H9 (cell line): Measurements from ENCODE around the gene JARID2. TPM values are rescaled to one million over a fixed set of nuclear protein-coding genes. Genes with fewer than 3 reads are reported as not detected.

Experiments used
- DNase-seq: peaks from one replicate; pipeline ENCODE4 v3.0.0-alpha.2; 2017
- H2AFZ ChIP-seq: one replicate; pipeline ENCODE4 v1.6.1; 2013; ENCODE audit warnings: mild to moderate bottlenecking, low read length, control low read depth, moderate library complexity
- H2AK5ac ChIP-seq: 2 replicates; pipeline ENCODE4 v1.6.1; 2013; ENCODE audit warnings: low read length, control low read depth, mixed read lengths; ENCODE audit not compliant: insufficient read length
- H2BK120ac ChIP-seq: one replicate; pipeline ENCODE4 v1.6.1; 2013; ENCODE audit warnings: low read depth, mild to moderate bottlenecking, low read length, control low read depth, inconsistent platforms; ENCODE audit not compliant: poor library complexity, severe bottlenecking
- H2BK12ac ChIP-seq: 2 replicates; pipeline ENCODE4 v1.6.1; 2013; ENCODE audit warnings: low read length, control low read depth, mixed read lengths, low read depth; ENCODE audit not compliant: insufficient read length
- H2BK15ac ChIP-seq: 2 replicates; pipeline ENCODE4 v1.6.1; 2013; ENCODE audit warnings: low read depth, low read length, control low read depth
- H2BK20ac ChIP-seq: one replicate; pipeline ENCODE4 v1.6.1; 2013; ENCODE audit warnings: low read depth, mild to moderate bottlenecking, low read length, control low read depth, inconsistent platforms; ENCODE audit not compliant: poor library complexity, severe bottlenecking
- H2BK5ac ChIP-seq: 2 replicates; pipeline ENCODE4 v1.6.1; 2013; ENCODE audit warnings: low read length, control low read depth, mixed read lengths; ENCODE audit not compliant: insufficient read length
- H3K14ac ChIP-seq: 2 replicates; pipeline ENCODE4 v1.6.1; 2013; ENCODE audit warnings: low read length, control low read depth; ENCODE audit not compliant: insufficient read depth
- H3K18ac ChIP-seq: 2 replicates; pipeline ENCODE4 v1.6.1; 2013; ENCODE audit warnings: low read depth, mild to moderate bottlenecking, mixed read lengths, low read length, control low read depth; ENCODE audit not compliant: insufficient read length
- H3K23ac ChIP-seq: 2 replicates; pipeline ENCODE4 v1.6.1; 2013; ENCODE audit warnings: low read length, control low read depth, mixed read lengths, low read depth; ENCODE audit not compliant: insufficient read length
- H3K23me2 ChIP-seq: 2 replicates; pipeline ENCODE4 v1.6.1; 2013; ENCODE audit warnings: low read depth, mild to moderate bottlenecking, mixed read lengths, low read length, control low read depth; ENCODE audit not compliant: insufficient read length, poor library complexity, severe bottlenecking
- H3K27ac ChIP-seq: 2 replicates; pipeline ENCODE4 v1.5.1; 2013; ENCODE audit warnings: low read length, control low read depth, mixed read lengths, low read depth; ENCODE audit not compliant: insufficient read length
- H3K27me3 ChIP-seq: 2 replicates; pipeline ENCODE4 v1.6.1; 2013; ENCODE audit warnings: low read length, control low read depth, inconsistent platforms; ENCODE audit not compliant: insufficient read depth
- H3K4ac ChIP-seq: 2 replicates; pipeline ENCODE4 v1.6.1; 2013; ENCODE audit warnings: low read depth, mild to moderate bottlenecking, control low read depth, inconsistent platforms, low read length, moderate library complexity
- H3K4me1 ChIP-seq: 2 replicates; pipeline ENCODE4 v1.6.1; 2013; ENCODE audit warnings: low read length, control low read depth, inconsistent platforms; ENCODE audit not compliant: insufficient read depth
- H3K4me2 ChIP-seq: 2 replicates; pipeline ENCODE4 v1.6.1; 2013; ENCODE audit warnings: low read length, control low read depth, mixed read lengths; ENCODE audit not compliant: insufficient read length, insufficient read depth
- H3K56ac ChIP-seq: 2 replicates; pipeline ENCODE4 v1.6.1; 2013; ENCODE audit warnings: low read depth, mild to moderate bottlenecking, mixed read lengths, low read length, control low read depth; ENCODE audit not compliant: insufficient read length
- H3K79me1 ChIP-seq: 2 replicates; pipeline ENCODE4 v1.6.1; 2013; ENCODE audit warnings: low read depth, mild to moderate bottlenecking, moderate library complexity, low read length, control low read depth, inconsistent platforms; ENCODE audit not compliant: insufficient read depth, poor library complexity, severe bottlenecking
- H3K79me2 ChIP-seq: 2 replicates; pipeline ENCODE4 v1.6.1; 2013; ENCODE audit warnings: low read length, control low read depth, inconsistent platforms; ENCODE audit not compliant: insufficient read depth
- H3K9ac ChIP-seq: 2 replicates; pipeline ENCODE4 v1.6.1; 2013; ENCODE audit warnings: low read length, control low read depth, mixed read lengths; ENCODE audit not compliant: insufficient read length; ENCODE audit errors: extremely low read depth
- H3K9me3 ChIP-seq: one replicate; pipeline ENCODE4 v1.6.1; 2013; ENCODE audit warnings: low read depth, low read length, inconsistent platforms; ENCODE audit not compliant: control insufficient read depth
- H3T11ph ChIP-seq: one replicate; pipeline ENCODE4 v1.6.1; 2013; ENCODE audit warnings: mild to moderate bottlenecking, low read length, control low read depth, inconsistent platforms
- H4K20me1 ChIP-seq: one replicate; pipeline ENCODE4 v1.6.1; 2013; ENCODE audit not compliant: control insufficient read depth, insufficient read length, insufficient read depth
- H4K5ac ChIP-seq: 2 replicates; pipeline ENCODE4 v1.6.1; 2013; ENCODE audit warnings: low read depth, mild to moderate bottlenecking, mixed read lengths, low read length, control low read depth; ENCODE audit not compliant: insufficient read length
- H4K8ac ChIP-seq: replicated peaks from 2 replicates; pipeline ENCODE4 v1.6.1; 2013; ENCODE audit warnings: low read length, control low read depth, mixed read lengths, low read depth; ENCODE audit not compliant: insufficient read length
- H4K91ac ChIP-seq: 2 replicates; pipeline ENCODE4 v1.6.1; 2013; ENCODE audit warnings: low read depth, mild to moderate bottlenecking, moderate library complexity, mixed read lengths, low read length, control low read depth; ENCODE audit not compliant: insufficient read length
- H3K27ac Mint-ChIP-seq, 3 experiments: 2 replicates in 2 of 3; 3 replicates in 1 of 3; pipeline ENCODE4 v1.8.0; 2020 to 2021; ENCODE audit warnings: mixed read lengths in 3 of 3, mild to moderate bottlenecking in 1 of 3, moderate library complexity in 1 of 3
- H3K27me3 Mint-ChIP-seq: 2 replicates; pipeline ENCODE4 v1.8.0; 2021; ENCODE audit warnings: low read depth, mild to moderate bottlenecking, moderate library complexity, mixed read lengths
- H3K36me3 Mint-ChIP-seq, 3 experiments: 2 replicates in 2 of 3; 3 replicates in 1 of 3; pipeline ENCODE4 v1.8.0; 2020 to 2021; ENCODE audit warnings: low read depth in 3 of 3, mixed read lengths in 3 of 3; ENCODE audit not compliant: insufficient read depth in 1 of 3
- H3K4me1 Mint-ChIP-seq, 2 experiments: 2 replicates each; pipeline ENCODE4 v1.8.0; 2020; ENCODE audit warnings: mixed read lengths in 2 of 2
- H3K4me3 Mint-ChIP-seq, 2 experiments: 2 replicates in 1 of 2; 3 replicates in 1 of 2; pipeline ENCODE4 v1.8.0; 2020 to 2021; ENCODE audit warnings: mild to moderate bottlenecking in 2 of 2, mixed read lengths in 2 of 2, moderate library complexity in 1 of 2
- H3K9me3 Mint-ChIP-seq, 2 experiments: 2 replicates in 1 of 2; 3 replicates in 1 of 2; pipeline ENCODE4 v1.8.0; 2020; ENCODE audit warnings: mild to moderate bottlenecking in 2 of 2, mixed read lengths in 2 of 2, moderate library complexity in 1 of 2
- WGBS: extraction: QIAGEN DNeasy Blood & Tissue Kit; methylation state at CpG from one replicate; pipeline ENCODE4 v1.1.7; 2013; ENCODE audit warnings: missing lambda C conversion rate, low lambda C conversion rate, mixed read lengths; ENCODE audit not compliant: insufficient read length; ENCODE audit errors: extremely low coverage; 5-methylcytosine and 5-hydroxymethylcytosine counted together
- total RNA-seq: library from RNA; stranded (reverse); gene quantifications from 2 replicates; pipeline ENCODE4 v1.2.1, GENCODE V29; 2021
- TF ChIP-seq, protein P1 (sequence below): fragments of 200-600 bp; sonication (generic); conservative IDR thresholded peaks from 3 replicates; pipeline ENCODE4 v1.8.0; 2021; ENCODE audit warnings: antibody characterized with exemption, mild to moderate bottlenecking

The JARID2 gene
- total RNA-seq, 1 experiment from 2014 or later, result 174 TPM

DNA sequence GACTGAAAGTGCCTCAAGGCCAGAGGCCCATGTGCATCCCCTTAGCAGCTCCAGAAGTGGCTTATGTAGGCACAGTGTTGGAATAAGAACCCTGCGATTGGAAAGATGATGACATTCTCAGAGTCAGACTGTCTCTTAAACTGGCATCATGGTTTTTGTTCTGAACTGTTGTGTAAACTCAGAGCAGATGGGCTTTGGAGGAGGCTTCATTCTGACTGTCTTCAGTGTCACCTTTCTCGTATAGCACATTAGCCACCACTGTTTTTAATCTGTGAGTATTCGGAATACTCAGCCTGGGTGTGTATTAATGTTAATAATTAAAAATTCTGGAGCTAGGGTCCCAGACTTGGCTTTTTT, 140.9 kb downstream of the JARID2 start:
- no peak overlapping the region for H4K91ac ChIP-seq
- no peak overlapping the region for H3K27ac ChIP-seq
- no peaks in the 10 kb centered on the region for H3K23me2 ChIP-seq
- H3K9me3 Mint-ChIP-seq, result no peaks in the 10 kb centered on the region
- no CpG with 5 or more reads among the region's 3 CpGs for WGBS
- H3K4me1 ChIP-seq, result peaks cover 25% of the 10 kb centered on the region
- no peak overlapping the region for H2BK20ac ChIP-seq
- H3K23ac ChIP-seq, result no peak overlapping the region
- H3K4ac ChIP-seq, result no peak overlapping the region
- TF ChIP-seq, protein P1, sequence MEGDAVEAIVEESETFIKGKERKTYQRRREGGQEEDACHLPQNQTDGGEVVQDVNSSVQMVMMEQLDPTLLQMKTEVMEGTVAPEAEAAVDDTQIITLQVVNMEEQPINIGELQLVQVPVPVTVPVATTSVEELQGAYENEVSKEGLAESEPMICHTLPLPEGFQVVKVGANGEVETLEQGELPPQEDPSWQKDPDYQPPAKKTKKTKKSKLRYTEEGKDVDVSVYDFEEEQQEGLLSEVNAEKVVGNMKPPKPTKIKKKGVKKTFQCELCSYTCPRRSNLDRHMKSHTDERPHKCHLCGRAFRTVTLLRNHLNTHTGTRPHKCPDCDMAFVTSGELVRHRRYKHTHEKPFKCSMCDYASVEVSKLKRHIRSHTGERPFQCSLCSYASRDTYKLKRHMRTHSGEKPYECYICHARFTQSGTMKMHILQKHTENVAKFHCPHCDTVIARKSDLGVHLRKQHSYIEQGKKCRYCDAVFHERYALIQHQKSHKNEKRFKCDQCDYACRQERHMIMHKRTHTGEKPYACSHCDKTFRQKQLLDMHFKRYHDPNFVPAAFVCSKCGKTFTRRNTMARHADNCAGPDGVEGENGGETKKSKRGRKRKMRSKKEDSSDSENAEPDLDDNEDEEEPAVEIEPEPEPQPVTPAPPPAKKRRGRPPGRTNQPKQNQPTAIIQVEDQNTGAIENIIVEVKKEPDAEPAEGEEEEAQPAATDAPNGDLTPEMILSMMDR, result no peak
- DNase-seq, result no peak
- no peak overlapping the region for H3K4me2 ChIP-seq
- H3K56ac ChIP-seq, result no peak overlapping the region
- H2BK5ac ChIP-seq, result no peak overlapping the region
- H3K27ac Mint-ChIP-seq, result peak overlapping the region in 1 of 3 experiments; percentile 29; a peak in 1 of 7 replicates
- H3K9ac ChIP-seq, result no peak overlapping the region
- no peak overlapping the region for H2AK5ac ChIP-seq
- no peak overlapping the region for H4K8ac ChIP-seq
- H3K27me3 Mint-ChIP-seq, result peaks cover 2% of the 10 kb centered on the region; the same call in 1 of the 2 replicates
- peaks cover 98% of the 10 kb centered on the region for H3K79me2 ChIP-seq
- no peak overlapping the region for H3K18ac ChIP-seq
- H3K14ac ChIP-seq, result no peak overlapping the region
- peaks cover 2% of the 10 kb centered on the region for H4K20me1 ChIP-seq
- peaks cover 83 to 91% of the 10 kb centered on the region in 2 experiments for H3K4me1 Mint-ChIP-seq
- no peak overlapping the region for H2AFZ ChIP-seq
- H4K5ac ChIP-seq, result no peak overlapping the region
- no peaks in the 10 kb centered on the region for H3K9me3 ChIP-seq
- peaks cover 0 to 13% (median 0%) of the 10 kb centered on the region in 3 experiments; a peak in 1 of 7 replicates for H3K36me3 Mint-ChIP-seq
- no peak overlapping the region for H2BK15ac ChIP-seq
- H3K4me3 Mint-ChIP-seq, result no peak overlapping the region
- no peak overlapping the region for H2BK120ac ChIP-seq
- H3K27me3 ChIP-seq, result no peaks in the 10 kb centered on the region
- no peaks in the 10 kb centered on the region for H3K79me1 ChIP-seq
- H3T11ph ChIP-seq, result no peak overlapping the region
- no peak overlapping the region for H2BK12ac ChIP-seq
